Astrocyte of the cerebellum (primary cell): Measurements from ENCODE around the gene LRCH1.

Experiments
- DNase-seq: peaks from one replicate; pipeline ENCODE4 v3.0.0-alpha.2; 2011; ENCODE audit warnings: low read depth
- H3K4me3 ChIP-seq: 2 replicates; pipeline ENCODE4 v1.5.1; 2011; ENCODE audit warnings: mild to moderate bottlenecking, low read depth, low read length, moderate library complexity
- CTCF ChIP-seq: IDR thresholded peaks from 2 replicates; pipeline ENCODE4 v1.5.1; 2012; ENCODE audit warnings: low read length, low read depth, moderate library complexity, mild to moderate bottlenecking; ENCODE audit errors: missing control alignments
- in situ Hi-C: cut with HindIII; loops from 2 replicates; pipeline ENCODE4 v1.10.0; 2017; ENCODE audit warnings: low sequenced_read_pairs

The LRCH1 gene

GRCh38 chr13:46621133-46621532 lies 68.2 kb downstream of the LRCH1 start:
- no peak for DNase-seq
- no peak overlapping the region for H3K4me3 ChIP-seq
- in situ Hi-C loops = no loop called here

GRCh38 chr13:46621792-46622629 lies 69.0 kb downstream of the LRCH1 start:
- no peak for DNase-seq
- in situ Hi-C loops = no loop called here
- H3K4me3 ChIP-seq = no peak overlapping the region
- TF ChIP-seq CTCF = no peak

More at GRCh38 chr13:46621133-46621532, 68.2 kb downstream of the LRCH1 start:
- TF ChIP-seq CTCF = no peak

GRCh38 chr13:46622630-46623256 lies 69.8 kb downstream of the LRCH1 start:
- TF ChIP-seq CTCF = no peak
- no peak overlapping the region for H3K4me3 ChIP-seq
- DNase-seq = peak; percentile 38
- in situ Hi-C loops = no loop called here

GRCh38 chr13:46624353-46624752 lies 71.4 kb downstream of the LRCH1 start:
- no peak for TF ChIP-seq CTCF
- no peak overlapping the region for H3K4me3 ChIP-seq
- DNase-seq = no peak
- in situ Hi-C loops = no loop called here

GRCh38 chr13:46624821-46625220 lies 71.9 kb downstream of the LRCH1 start:
- no peak for DNase-seq
- in situ Hi-C loops = no loop called here
- no peak overlapping the region for H3K4me3 ChIP-seq
- no peak for TF ChIP-seq CTCF

DNA sequence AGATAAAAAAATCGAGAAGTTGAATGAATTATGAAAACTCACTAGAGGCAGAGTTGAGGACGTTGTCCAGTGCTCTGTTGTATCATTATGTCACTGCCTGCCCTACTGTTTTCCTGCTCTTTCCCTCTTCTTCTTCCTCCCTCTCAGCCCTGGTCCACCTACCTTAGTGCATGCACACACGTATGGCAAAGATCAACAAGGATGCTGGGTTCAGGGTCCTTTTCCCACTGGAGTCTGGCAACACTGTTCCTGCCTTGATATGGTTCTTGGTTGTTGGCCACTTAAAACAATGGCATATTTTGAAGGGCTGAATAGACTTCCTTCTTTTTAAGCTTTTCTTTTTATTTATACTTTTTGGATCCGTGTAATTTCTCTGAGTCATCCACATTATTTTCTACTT lies 74.5 kb downstream of the LRCH1 start:
- in situ Hi-C loops = no loop called here
- no peak for TF ChIP-seq CTCF
- no peak for DNase-seq
- no peak overlapping the region for H3K4me3 ChIP-seq
